Measurements from ENCODE around the gene DNAJC3. TPM values are rescaled to one million over a fixed set of nuclear protein-coding genes. Genes with fewer than 3 reads are reported as not detected.

DNAJC3 gene
- total and polyA plus RNA-seq, 2 of the 13 experiments (the other 11 are each of a cell fraction or from before 2014, with no cell fraction given), result 10.4 to 48.2 TPM

DNA sequence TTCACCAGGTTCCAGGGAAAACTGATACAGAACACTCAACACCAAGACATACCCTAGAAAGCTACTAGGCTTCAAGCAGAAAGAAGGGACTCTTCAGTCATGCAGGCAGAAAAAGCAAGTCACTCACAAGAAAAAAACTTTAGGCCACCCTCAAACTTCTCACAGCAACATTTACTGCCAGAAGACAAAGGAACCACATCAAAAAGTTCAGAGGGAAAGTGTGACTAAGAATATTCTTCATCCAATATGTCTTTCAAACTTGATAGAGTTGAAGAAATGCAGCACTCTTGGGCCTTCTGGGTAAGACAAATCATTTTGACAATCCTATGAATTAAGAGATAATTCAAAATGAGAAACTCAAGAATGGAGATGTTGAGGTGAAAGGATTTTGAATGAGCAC lies 40.1 kb upstream of the DNAJC3 start:
- H3K36me3 ChIP-seq (replicated peaks in 1 of 2; ENCODE audit: control insufficient read depth in 1 of 2, insufficient read depth in 2 of 2, low read length in 2 of 2), result peaks cover 2 to 21% of the 10 kb centered on the region in 2 experiments; a peak in 3 of 5 replicates
- H3K79me2 ChIP-seq (ENCODE audit: insufficient read depth, low read length), result no peaks in the 10 kb centered on the region
- no peak overlapping the region for H3K4me3 ChIP-seq (replicated peaks in 1 of 3; ENCODE audit: insufficient read depth in 1 of 3, low read depth in 2 of 3, low read length in 3 of 3)
- no peak overlapping the region for H3K9ac ChIP-seq (ENCODE audit: insufficient read depth, low read depth, low read length)
- no peak overlapping the region for H3K27ac ChIP-seq (ENCODE audit: extremely low read length, insufficient read depth, low read length)
- no peak overlapping the region for H2AFZ ChIP-seq (ENCODE audit: low read length)
- ChIA-PET CTCF (ENCODE audit: low intra/inter-chr PET ratio, low total read pairs) (no interaction called here), POLR2A (no interaction called here)
- no peak for ATAC-seq
- no TSS peak for BruUV-seq (replicated peaks)
- no peaks in the 10 kb centered on the region for H3K9me3 ChIP-seq (ENCODE audit: low read length)
- no peak for FAIRE-seq
- H3K4me2 ChIP-seq (ENCODE audit: low read depth, low read length), result no peak overlapping the region
- in situ Hi-C loops (cut with HindIII; ENCODE audit: extremely low pct_ligation_motif_present, low pct_unique_long_range_greater_than_20kb), result no loop called here
- no peaks in the 10 kb centered on the region; a peak in 1 of 5 replicates for H3K27me3 ChIP-seq (ENCODE audit: control insufficient read depth in 1 of 2, insufficient read depth in 2 of 2, low read length in 2 of 2)
- peaks cover 9% of the 10 kb centered on the region for H3K4me1 ChIP-seq (ENCODE audit: insufficient read depth, low read length)
- DNase-seq (ENCODE audit: low spot score), result no peak
- H4K20me1 ChIP-seq (ENCODE audit: insufficient read depth, low read length), result no peaks in the 10 kb centered on the region
- no peak for TF ChIP-seq HOXA3 (CRISPR knock-in tag; IDR thresholded peaks at IDR 0.05)
- TF ChIP-seq, protein P1, sequence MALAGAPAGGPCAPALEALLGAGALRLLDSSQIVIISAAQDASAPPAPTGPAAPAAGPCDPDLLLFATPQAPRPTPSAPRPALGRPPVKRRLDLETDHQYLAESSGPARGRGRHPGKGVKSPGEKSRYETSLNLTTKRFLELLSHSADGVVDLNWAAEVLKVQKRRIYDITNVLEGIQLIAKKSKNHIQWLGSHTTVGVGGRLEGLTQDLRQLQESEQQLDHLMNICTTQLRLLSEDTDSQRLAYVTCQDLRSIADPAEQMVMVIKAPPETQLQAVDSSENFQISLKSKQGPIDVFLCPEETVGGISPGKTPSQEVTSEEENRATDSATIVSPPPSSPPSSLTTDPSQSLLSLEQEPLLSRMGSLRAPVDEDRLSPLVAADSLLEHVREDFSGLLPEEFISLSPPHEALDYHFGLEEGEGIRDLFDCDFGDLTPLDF (CRISPR knock-in tag; IDR thresholded peaks at IDR 0.05), result no peak
- TF ChIP-seq NCOR1 (IDR thresholded peaks at IDR 0.05; ENCODE audit: borderline replicate concordance, low read length), result no peak
- TF ChIP-seq MTF1 (CRISPR knock-in tag; IDR thresholded peaks at IDR 0.05), result no peak
- TF ChIP-seq KLF9 (CRISPR knock-in tag; IDR thresholded peaks at IDR 0.05; ENCODE audit: low read depth), result no peak
- TF ChIP-seq ELF1 (CRISPR knock-in tag; IDR thresholded peaks at IDR 0.05), result no peak
- TF ChIP-seq ELF4 (CRISPR knock-in tag; IDR thresholded peaks at IDR 0.05; ENCODE audit: borderline replicate concordance), result no peak
- TF ChIP-seq, protein P2, sequence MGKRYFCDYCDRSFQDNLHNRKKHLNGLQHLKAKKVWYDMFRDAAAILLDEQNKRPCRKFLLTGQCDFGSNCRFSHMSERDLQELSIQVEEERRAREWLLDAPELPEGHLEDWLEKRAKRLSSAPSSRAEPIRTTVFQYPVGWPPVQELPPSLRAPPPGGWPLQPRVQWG (CRISPR knock-in tag; IDR thresholded peaks at IDR 0.05; ENCODE audit: borderline replicate concordance, low read depth), result no peak
- TF ChIP-seq ARNTL (CRISPR knock-in tag; IDR thresholded peaks at IDR 0.05), result no peak
- TF ChIP-seq, protein P3, sequence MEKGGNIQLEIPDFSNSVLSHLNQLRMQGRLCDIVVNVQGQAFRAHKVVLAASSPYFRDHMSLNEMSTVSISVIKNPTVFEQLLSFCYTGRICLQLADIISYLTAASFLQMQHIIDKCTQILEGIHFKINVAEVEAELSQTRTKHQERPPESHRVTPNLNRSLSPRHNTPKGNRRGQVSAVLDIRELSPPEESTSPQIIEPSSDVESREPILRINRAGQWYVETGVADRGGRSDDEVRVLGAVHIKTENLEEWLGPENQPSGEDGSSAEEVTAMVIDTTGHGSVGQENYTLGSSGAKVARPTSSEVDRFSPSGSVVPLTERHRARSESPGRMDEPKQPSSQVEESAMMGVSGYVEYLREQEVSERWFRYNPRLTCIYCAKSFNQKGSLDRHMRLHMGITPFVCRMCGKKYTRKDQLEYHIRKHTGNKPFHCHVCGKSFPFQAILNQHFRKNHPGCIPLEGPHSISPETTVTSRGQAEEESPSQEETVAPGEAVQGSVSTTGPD (CRISPR knock-in tag; IDR thresholded peaks at IDR 0.05), result no peak
- TF ChIP-seq PAF1 (CRISPR knock-in tag; IDR thresholded peaks at IDR 0.05), result no peak
- TF ChIP-seq FIP1L1 (IDR thresholded peaks at IDR 0.05; ENCODE audit: borderline replicate concordance, insufficient read depth, low read depth, low read length), result no peak
- no peak for TF ChIP-seq ZNF510 (CRISPR knock-in tag; IDR thresholded peaks at IDR 0.05; ENCODE audit: low read depth)
- TF ChIP-seq RFX5 (IDR thresholded peaks at IDR 0.05; ENCODE audit: low read depth, low read length), result no peak
- TF ChIP-seq HMGA1 (CRISPR knock-in tag; conservative IDR thresholded peaks at IDR 0.05), result no peak
- no peak for TF ChIP-seq SRSF1 (optimal IDR thresholded peaks at IDR 0.05; ENCODE audit: low read depth, low read length)
- TF ChIP-seq ISX (CRISPR knock-in tag; conservative IDR thresholded peaks at IDR 0.05), result no peak
- no peak for TF ChIP-seq HDAC6 (IDR thresholded peaks at IDR 0.05; ENCODE audit: low read depth, low read length)
- intact Hi-C loops (cut with micrococcal nuclease; ENCODE audit: unreplicated experiment), result no loop called here
